Activated naive CD4-positive, alpha-beta T cell treated with anti-CD3 and anti-CD28 coated beads, Interleukin-2, amount 50 U/mL, for 72 hours (primary cell): Measurements from ENCODE around the gene POLR2L. TPM values are rescaled to one million over a fixed set of nuclear protein-coding genes. Genes with fewer than 3 reads are reported as not detected.

Experiments used
- ATAC-seq, 2 donors: fragments of 150-1000 bp; cut with Tn5 transposase; 2 replicates each; pipeline ENCODE4 v1.10.0; 2021; ENCODE audit warnings: mild to moderate bottlenecking in 2 of 2, moderate library complexity in 2 of 2
- DNase-seq, 2 donors: peaks; one replicate each; pipeline ENCODE4 v3.0.0; 2021 to 2022; ENCODE audit warnings: low spot score in 2 of 2
- H3K27ac Mint-ChIP-seq, 2 donors: one replicate each; pipeline ENCODE4 v1.8.0; 2022; ENCODE audit warnings: mild to moderate bottlenecking in 2 of 2, mixed read lengths in 2 of 2
- H3K36me3 Mint-ChIP-seq, 2 donors: one replicate each; pipeline ENCODE4 v1.8.0; 2022; ENCODE audit warnings: mixed read lengths in 2 of 2
- H3K9me3 Mint-ChIP-seq, 2 donors: one replicate each; pipeline ENCODE4 v1.8.0; 2022; ENCODE audit warnings: mixed read lengths in 2 of 2
- total RNA-seq, 2 donors: library from RNA; stranded (reverse); gene quantifications; one replicate each; pipeline ENCODE4 v1.2.3, GENCODE V29; 2022

The POLR2L gene
- total RNA-seq, 2 donors from 2014 or later: 50.4 to 95.1 TPM

DNA sequence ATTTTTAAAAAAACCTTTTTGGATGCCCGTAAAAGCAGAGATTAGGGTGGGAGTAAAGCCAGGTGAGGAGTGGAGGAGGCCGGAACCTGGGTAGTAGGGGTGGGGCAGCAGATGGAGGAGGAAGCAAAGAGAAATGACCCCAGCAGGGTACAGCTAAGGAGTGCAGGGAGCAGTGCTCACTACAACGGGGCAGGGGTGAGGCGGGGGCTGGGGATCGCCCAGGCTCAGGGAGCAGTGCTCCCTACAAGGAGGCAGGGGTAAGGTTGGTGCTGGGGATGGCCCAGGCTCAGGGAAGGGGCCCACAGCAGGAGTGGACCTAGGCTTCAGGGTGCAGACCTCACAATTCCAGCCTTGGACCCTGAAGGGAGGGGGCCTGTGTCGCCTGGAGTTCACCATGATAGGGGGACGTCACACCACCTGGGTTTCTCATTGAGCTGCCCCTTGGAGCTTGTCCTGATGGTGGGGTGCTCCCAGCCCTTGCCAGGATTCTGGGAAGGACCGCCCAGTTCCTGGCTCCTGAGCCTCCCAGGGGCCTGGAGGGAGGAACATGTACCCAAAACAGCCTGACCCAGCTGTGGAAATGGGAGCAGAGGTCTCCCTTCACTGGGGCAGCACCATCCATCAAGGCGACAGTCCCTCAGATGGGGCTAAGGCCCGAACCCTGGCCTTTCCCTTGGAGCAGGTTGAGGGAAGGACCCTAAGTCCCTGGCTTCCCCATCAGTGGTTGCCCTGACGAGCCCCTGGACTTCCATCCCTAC lies 26.5 kb downstream of the POLR2L start:
- no peak for ATAC-seq

DNA sequence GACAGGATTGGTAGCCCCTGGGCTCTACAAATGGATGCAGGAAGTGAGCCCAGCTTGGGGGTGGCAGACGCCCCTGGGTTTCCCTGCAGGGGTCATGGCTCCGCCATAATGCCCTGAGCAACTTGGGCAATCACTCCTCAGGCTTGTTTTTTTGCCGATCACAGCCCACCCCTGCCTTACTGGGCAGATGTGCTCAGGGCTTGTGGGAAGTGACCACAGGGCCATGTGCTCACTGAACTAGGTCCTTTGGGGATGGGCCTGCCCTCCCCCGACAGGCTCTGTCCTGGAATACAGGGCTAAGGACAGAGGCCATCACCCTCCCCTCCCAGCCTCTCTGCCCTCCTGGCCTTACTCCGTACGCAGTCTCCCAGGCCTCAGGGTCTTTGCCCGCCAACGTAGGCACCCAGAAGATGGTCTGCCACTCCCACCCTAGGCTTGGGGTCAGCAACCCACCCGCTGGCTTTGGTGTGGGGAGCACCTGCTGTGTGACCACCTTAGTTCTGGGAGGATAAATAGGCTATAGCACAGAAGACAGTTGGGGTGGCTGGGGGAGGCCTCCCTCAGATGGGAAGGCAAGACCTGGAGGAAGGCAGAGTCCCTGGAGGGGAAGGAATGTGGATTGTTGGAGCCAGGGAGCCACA lies 28.8 kb downstream of the POLR2L start:
- peaks cover 31 to 35% of the 10 kb centered on the region in 2 donors for H3K36me3 Mint-ChIP-seq
- peak overlapping the region; percentile 70 to 74 for H3K27ac Mint-ChIP-seq
- no peaks in the 10 kb centered on the region for H3K9me3 Mint-ChIP-seq
- DNase-seq (no peak), ATAC-seq (no peak)

More for the DNA sequence above, 26.5 kb downstream of the POLR2L start:
- DNase-seq: no peak
- Mint-ChIP-seq H3K27ac (peak overlapping the region in 1 of 2 donors; percentile 82), H3K36me3 (peaks cover 17 to 22% of the 10 kb centered on the region in 2 donors), H3K9me3 (no peaks in the 10 kb centered on the region)

DNA sequence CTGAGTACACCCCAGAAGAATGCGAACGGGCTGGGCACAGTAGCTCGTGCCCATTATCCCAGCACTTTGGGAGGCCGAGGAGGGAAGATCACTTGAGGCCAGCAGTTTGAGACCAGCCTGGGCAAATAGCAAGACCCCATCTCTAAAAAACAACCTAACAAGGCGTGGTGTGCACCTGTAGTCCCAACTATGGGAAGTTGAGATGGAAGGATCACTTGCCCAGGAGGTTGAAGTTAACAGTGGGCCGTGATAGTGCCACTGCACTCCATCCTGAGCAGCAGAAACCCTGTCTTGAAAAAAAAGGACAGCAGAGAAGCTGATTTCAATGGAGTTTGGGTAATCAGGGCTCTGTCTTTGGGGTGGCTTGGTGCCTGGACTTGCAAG lies 29.3 kb downstream of the POLR2L start:
- H3K27ac Mint-ChIP-seq: no peak overlapping the region
- no peak for ATAC-seq
- no peaks in the 10 kb centered on the region for H3K9me3 Mint-ChIP-seq
- H3K36me3 Mint-ChIP-seq: peaks cover 31 to 35% of the 10 kb centered on the region in 2 donors
- DNase-seq: no peak

DNA sequence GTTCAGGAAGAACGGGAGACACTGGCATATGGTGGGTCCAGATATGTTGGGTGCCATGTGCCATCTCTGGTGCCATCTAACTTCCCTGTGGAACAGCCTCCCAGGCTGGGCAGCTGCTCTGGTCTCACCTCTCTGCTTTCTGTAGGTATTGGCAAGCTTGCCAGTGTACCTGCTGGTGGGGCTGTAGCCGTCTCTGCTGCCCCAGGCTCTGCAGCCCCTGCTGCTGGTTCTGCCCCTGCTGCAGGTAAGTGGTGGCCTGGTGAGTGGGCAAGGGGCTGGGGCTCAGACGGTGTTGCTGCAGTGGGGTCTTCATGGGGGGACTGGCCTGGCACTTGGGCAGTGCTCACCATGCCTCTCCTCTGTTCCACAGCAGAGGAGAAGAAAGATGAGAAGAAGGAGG lies 29.9 kb downstream of the POLR2L start:
- Mint-ChIP-seq H3K27ac (peak overlapping the region; percentile 97 to 99), H3K36me3 (peaks cover 31 to 35% of the 10 kb centered on the region in 2 donors), H3K9me3 (no peaks in the 10 kb centered on the region)
- no peak for DNase-seq
- ATAC-seq: no peak

DNA sequence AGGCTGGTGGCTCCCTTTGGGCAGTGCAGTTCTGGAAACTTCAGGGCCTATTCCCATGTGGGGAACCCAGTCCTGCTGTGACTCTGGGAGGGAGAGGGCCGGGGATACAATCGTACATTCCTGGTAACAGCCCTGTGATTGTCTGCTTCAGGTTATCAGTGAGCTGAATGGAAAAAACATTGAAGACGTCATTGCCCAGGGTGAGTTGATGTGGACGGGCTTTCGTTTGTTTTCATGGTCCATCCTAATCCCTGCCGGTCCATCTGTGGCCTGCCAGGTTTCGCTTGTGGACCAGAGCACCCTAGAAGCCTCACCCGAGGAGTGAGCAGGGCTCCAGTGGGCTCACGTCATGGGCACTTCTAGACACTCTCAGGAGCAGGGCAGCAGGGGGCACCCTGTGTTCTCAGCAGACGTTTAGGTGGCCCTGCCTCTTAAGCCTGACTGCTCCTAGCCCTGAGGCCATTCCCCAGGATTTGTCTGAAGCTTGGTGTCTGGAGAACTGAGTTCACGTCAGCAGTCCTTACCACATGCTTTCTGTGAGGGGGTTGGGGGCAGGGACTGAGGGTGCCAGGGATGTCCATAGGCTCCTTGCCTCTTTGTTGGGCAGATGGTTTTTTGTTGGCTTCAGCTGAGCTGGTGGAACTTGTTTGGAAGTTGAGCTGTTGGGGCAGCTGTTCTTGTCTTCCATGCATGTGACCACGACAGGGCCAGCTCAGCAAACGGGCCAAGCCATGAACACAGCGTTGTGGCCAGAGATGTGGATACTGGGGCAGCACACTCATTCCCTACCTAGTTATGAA lies 30.7 kb downstream of the POLR2L start:
- ATAC-seq (no peak), DNase-seq (no peak)
- H3K36me3 Mint-ChIP-seq: peaks cover 31 to 35% of the 10 kb centered on the region in 2 donors
- H3K27ac Mint-ChIP-seq: peak overlapping the region; percentile 97 to 99
- no peaks in the 10 kb centered on the region for H3K9me3 Mint-ChIP-seq

DNA sequence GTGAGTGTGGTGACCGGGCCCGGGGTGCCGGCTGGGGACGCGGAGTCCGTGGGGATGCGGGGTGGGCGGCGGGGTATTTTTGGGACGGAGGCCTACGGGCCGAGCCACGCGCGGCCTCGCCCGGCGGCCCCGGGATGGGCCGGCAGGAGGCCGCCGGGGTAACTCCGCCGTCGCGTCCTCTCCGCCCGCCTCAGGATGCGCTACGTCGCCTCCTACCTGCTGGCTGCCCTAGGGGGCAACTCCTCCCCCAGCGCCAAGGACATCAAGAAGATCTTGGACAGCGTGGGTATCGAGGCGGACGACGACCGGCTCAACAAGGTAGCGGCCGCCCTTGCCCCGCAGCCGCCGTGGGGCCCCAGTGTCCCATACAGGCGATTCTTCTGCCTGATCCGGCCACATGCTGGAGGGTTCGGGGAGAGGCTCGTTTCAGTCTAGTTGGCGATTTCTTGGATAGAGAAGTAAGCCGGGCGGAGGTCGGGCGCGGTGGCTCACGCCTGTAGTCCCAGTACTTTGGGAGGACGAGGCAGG lies 32.2 kb downstream of the POLR2L start:
- Mint-ChIP-seq H3K9me3 (no peaks in the 10 kb centered on the region), H3K36me3 (peaks cover 31 to 35% of the 10 kb centered on the region in 2 donors), H3K27ac (peak overlapping the region; percentile 97 to 99)
- DNase-seq: no peak
- no peak for ATAC-seq

DNA sequence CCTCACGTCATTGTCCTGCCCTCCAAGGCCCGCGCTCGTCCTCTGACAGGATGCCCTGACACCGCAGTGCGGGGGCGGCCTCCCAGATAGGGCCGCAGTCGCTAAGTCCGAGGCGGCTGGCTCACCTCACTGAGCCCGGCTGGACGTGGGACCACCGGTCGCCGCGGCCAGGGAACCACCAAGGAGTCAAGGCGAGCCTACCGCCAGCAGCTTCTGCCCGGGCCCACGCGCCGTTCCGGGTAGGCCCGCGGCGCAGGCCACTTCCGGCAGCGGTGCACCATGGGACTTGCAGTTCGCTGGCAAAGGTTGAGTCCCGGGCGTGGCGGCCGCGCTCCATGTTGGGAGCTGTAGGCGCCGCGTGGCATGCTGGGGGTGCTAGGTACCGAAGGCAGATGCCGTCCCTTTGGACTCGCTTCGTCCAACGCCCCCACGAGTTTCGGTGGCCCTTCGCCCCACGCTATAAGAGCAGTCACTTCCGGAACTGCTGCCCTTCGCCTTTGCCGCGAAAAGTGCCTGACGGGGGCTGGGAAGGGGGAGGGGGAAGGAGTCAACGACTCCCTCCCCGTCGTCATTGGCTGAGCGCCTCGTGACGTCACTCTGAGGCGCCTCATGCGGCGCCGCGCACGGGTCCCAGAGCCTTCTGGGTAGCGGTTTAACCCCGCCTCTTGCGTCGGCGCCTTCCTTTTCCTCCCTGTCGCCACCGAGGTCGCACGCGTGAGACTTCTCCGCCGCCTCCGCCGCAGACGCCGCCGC lies 32.9 kb downstream of the POLR2L start, which contains the start of gene RPLP2:
Gene RPLP2 (plus strand): TSS at position 681 of the 753 bp plus-strand sequence. CDS start 268 bp downstream, outside the sequence.
- Mint-ChIP-seq H3K36me3 (peaks cover 31 to 35% of the 10 kb centered on the region in 2 donors), H3K9me3 (no peaks in the 10 kb centered on the region), H3K27ac (peak within 1 kb of the TSS; percentile 98 to 99)
- DNase-seq (peak; percentile 95 to 98), ATAC-seq (peak; percentile 84 to 86)

DNA sequence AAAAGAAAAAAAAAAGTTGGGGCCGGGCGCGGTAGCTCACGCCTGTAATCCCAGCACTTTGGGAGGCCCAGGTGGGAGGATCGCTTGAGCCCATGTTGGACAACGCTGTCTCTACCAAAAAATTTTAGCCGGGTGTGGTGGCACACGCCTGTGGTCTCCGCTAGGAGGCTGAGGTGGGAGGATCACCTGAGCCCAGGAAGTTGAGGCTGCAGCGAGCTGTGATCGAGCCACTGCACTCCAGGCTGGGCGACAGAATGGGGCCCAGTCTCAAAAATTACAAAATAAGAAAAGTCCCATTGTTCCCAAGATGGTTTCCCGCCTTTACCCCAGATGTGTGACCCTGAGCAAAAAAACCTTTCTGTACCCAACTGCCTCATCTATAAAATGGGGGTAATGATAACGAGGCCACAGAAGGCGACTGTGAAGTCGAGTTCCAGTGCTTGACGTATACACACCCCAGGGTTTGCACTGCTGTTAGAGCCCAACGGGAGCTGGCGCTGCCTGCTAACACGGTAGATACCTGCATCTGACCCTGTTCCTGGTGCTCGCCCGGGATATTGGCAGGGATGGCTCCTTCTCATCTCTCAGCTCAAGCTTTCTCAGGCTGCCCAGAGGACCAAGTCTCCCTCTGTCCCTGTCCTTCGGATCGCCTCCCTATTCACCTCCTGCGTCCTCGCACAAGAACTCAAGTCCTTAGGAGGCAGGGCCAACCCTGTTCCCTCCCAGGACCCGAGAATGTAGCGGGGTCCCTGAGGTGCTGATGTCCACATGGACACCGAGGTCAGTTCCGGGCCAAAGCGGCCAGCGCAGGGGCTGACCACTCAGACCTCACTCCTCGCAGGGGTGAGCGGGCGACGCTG lies 33.7 kb downstream of the POLR2L start:
- H3K36me3 Mint-ChIP-seq: peaks cover 31 to 35% of the 10 kb centered on the region in 2 donors
- ATAC-seq (no peak), DNase-seq (no peak)
- H3K27ac Mint-ChIP-seq: peak overlapping the region; percentile 98 to 99
- no peaks in the 10 kb centered on the region for H3K9me3 Mint-ChIP-seq

DNA sequence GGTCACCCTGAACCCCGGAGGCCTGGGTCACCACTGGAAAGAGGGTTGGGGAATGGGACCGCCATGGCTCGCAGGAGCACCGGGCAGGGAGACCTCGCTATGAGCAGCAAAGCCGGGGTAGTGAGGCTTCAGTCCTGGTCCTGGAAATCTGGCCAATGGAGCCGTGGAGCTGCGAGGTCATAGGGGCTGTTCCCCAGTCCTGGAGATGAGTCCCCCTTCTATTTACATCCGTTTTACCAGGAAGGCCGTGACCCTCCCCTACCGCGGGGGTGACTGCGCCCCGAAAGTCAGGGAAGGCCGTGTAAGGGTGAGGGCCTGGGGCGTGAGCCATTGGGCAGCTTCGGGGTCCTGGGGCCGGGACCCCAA lies 37.7 kb downstream of the POLR2L start:
- H3K9me3 Mint-ChIP-seq: no peaks in the 10 kb centered on the region
- DNase-seq: no peak
- peak overlapping the region; percentile 55 to 76 for H3K27ac Mint-ChIP-seq
- peaks cover 5 to 6% of the 10 kb centered on the region in 2 donors for H3K36me3 Mint-ChIP-seq
- no peak for ATAC-seq

DNA sequence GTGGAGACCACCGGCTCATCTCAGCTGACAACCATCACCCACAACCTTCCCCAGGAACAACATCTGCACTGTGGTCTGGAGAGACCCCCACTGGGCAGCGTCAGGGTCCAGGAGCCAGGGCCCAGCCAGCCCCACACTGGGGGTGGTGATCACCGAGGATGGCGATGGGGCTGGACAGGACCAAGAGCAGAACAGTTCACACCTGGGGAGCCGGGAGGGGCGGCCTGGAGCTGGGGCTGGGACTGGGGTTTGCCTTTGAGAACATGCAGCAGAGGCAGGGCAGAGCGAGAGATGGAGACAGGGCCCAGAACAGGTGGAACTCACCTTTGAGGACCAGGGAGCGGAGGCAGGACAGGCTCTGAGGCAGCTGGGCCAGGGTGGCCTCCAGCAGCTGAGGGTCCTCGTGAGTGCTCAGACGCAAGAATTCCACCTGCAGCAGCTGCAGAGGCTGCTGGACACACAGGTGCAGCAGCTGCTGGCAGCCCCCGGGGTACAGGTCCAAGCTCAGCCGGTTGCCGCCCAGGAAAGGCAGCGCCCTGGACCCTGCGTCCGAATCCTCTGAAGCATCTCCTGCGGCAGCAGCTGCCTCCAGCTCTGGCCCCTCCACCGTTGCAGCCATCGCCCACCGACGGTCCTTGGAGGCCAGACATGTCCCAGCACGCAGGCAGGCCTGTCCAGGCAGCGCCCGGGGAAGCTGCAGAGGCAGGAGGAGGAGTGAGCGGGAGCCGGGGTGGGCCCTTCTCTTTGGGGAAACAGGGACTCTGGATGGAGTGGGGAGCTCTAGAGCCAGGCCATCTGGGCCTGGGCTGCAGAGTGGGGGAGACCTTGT lies 38.3 kb downstream of the POLR2L start:
- Mint-ChIP-seq H3K9me3 (no peaks in the 10 kb centered on the region), H3K36me3 (peaks cover 2 to 3% of the 10 kb centered on the region in 2 donors), H3K27ac (peak overlapping the region; percentile 55 to 76)
- no peak for ATAC-seq
- no peak for DNase-seq

DNA sequence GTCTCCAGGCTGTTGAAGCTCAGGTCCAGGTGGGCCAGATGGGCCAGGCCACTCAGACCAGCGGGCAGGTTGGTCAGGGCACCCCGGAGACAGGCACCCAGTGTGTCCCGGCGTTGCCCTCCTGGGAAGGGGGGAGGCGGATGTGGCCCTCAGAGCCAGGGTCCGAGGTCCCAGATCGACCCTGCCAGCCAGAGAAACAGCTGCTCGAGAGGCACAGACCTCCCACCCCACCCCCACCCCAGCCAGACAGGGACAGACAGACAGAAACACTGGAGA lies 38.9 kb downstream of the POLR2L start:
- ATAC-seq (no peak), DNase-seq (no peak)
- Mint-ChIP-seq H3K9me3 (no peaks in the 10 kb centered on the region), H3K27ac (no peak overlapping the region), H3K36me3 (no peaks in the 10 kb centered on the region)

DNA sequence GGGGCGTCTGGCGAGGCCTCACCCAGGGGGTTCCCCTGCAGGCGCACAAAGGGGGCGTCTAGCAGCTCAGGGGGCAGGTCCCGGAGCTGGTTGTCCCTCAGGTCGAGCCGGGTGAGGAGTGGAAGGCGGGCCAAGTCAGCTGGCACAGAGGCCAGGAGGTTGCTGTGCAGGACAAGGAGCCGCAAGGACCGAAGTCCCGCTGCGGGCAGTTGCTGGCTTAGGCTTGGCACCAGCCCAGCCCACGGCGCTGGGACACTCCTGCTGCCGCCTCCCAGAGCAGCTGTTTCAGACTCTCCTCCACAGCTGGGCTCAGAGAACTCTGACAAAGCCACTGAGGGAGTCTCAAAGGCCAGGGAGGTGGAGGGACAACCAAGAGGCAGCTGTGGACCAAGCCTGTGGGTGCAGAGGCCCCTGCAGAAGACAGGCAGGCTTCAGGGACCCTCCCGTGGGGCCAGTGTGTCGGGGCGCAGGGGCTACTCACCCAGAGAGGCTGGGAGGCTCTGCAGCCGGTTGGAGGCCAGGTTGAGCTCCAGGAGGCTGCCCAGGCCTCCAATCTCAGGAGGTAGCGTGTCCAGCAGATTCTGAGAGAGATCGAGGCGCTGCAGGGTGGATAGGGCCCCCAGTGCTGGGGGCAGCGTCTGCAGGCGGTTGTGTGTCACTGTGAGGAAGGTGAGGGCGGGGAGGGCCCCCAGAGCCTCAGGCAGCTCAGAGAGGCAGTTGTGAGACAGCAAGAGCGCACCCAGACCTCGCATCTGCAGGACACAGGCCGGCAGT lies 39.4 kb downstream of the POLR2L start:
- DNase-seq: no peak
- ATAC-seq: no peak
- Mint-ChIP-seq H3K36me3 (no peaks in the 10 kb centered on the region), H3K9me3 (no peaks in the 10 kb centered on the region), H3K27ac (no peak overlapping the region)

DNA sequence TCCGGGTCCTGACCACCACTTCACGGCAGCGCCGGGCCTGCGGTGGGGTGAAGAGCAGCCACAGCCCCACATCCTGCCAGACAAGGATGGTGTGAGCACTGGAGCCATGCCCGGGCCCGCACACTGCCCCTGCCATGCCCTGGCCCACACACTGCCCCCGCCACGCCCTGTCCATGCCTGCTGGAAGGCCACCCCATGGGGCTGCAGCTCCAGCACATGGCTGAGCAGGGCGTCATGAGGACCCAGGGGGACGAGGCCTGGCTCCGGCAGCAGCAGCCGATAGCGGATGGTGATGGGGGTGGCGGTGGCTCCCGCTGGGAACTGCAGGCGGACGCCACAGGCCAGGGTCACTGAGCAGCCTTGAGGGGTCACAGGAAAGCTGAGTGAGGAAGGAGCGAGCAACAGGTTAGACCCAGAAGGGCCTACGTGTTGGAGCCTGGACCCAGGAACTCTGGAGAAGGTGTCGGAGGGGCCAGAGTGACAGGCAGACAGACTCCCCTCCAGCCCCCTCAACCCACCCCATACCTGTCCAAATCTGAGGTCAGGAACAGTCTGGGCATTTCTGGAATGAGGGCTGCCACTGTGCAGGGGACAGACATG lies 40.2 kb downstream of the POLR2L start:
- H3K36me3 Mint-ChIP-seq: no peaks in the 10 kb centered on the region
- no peaks in the 10 kb centered on the region for H3K9me3 Mint-ChIP-seq
- DNase-seq (no peak), ATAC-seq (no peak)
- no peak overlapping the region for H3K27ac Mint-ChIP-seq
